Dendritic cell treated with granulocyte-macrophage colony-stimulating factor and Interleukin-4, amounts not matched to agents 40 ng/mL and 50 ng/mL, for 4 days (primary cell): ENCODE measurements around the gene CD99L2.

Experiments used
- H3K27ac Mint-ChIP-seq: one replicate; pipeline ENCODE4 v1.8.0; 2022; ENCODE audit warnings: mild to moderate bottlenecking, mixed read lengths
- H3K27me3 Mint-ChIP-seq: one replicate; pipeline ENCODE4 v1.8.0; 2022; ENCODE audit warnings: mild to moderate bottlenecking, mixed read lengths
- H3K36me3 Mint-ChIP-seq: one replicate; pipeline ENCODE4 v1.8.0; 2022; ENCODE audit warnings: low read depth, mixed read lengths
- H3K4me1 Mint-ChIP-seq: one replicate; pipeline ENCODE4 v1.8.0; 2022; ENCODE audit warnings: low read depth, mixed read lengths
- H3K4me3 Mint-ChIP-seq: one replicate; pipeline ENCODE4 v1.8.0; 2022; ENCODE audit warnings: mild to moderate bottlenecking, moderate library complexity, mixed read lengths
- H3K9me3 Mint-ChIP-seq: one replicate; pipeline ENCODE4 v1.8.0; 2022; ENCODE audit warnings: mixed read lengths
- intact Hi-C: fragments of 100-400 bp; cut with micrococcal nuclease; formaldehyde crosslinking; loops from one replicate; pipeline ENCODE4 v1.15.0; 2022

The CD99L2 gene

GRCh38 chrX:150775569-150776350 lies 122.7 kb downstream of the CD99L2 start:
- intact Hi-C loops = no loop called here
- peaks cover 48% of the 10 kb centered on the region for H3K36me3 Mint-ChIP-seq
- no peak overlapping the region for H3K4me3 Mint-ChIP-seq
- no peaks in the 10 kb centered on the region for H3K9me3 Mint-ChIP-seq
- H3K27ac Mint-ChIP-seq = no peak overlapping the region
- no peaks in the 10 kb centered on the region for H3K27me3 Mint-ChIP-seq
- peaks cover 30% of the 10 kb centered on the region for H3K4me1 Mint-ChIP-seq

GRCh38 chrX:150774798-150775568 lies 123.5 kb downstream of the CD99L2 start:
- Mint-ChIP-seq H3K4me1 (peaks cover 25% of the 10 kb centered on the region), H3K27me3 (no peaks in the 10 kb centered on the region), H3K36me3 (peaks cover 51% of the 10 kb centered on the region), H3K27ac (no peak overlapping the region), H3K4me3 (no peak overlapping the region), H3K9me3 (no peaks in the 10 kb centered on the region)
- intact Hi-C loops = no loop called here

- Mint-ChIP-seq H3K4me3 (no peak overlapping the region), H3K36me3 (peaks cover 64% of the 10 kb centered on the region), H3K9me3 (no peaks in the 10 kb centered on the region), H3K27me3 (no peaks in the 10 kb centered on the region), H3K27ac (no peak overlapping the region), H3K4me1 (peaks cover 11% of the 10 kb centered on the region)
- intact Hi-C loops = no loop called here
These were observed 124.8 kb downstream of the CD99L2 start for GRCh38 chrX:150773634-150774033.

GRCh38 chrX:150773117-150773516 lies 125.4 kb downstream of the CD99L2 start:
- Mint-ChIP-seq H3K27ac (no peak overlapping the region), H3K36me3 (peaks cover 67% of the 10 kb centered on the region), H3K9me3 (no peaks in the 10 kb centered on the region), H3K4me1 (peaks cover 13% of the 10 kb centered on the region), H3K4me3 (no peak overlapping the region), H3K27me3 (no peaks in the 10 kb centered on the region)
- intact Hi-C loops = no loop called here

GRCh38 chrX:150772150-150772970 lies 126.1 kb downstream of the CD99L2 start:
- Mint-ChIP-seq H3K4me3 (no peak overlapping the region), H3K27ac (no peak overlapping the region)

GRCh38 chrX:150771116-150771515 lies 127.4 kb downstream of the CD99L2 start:
- peaks cover 13% of the 10 kb centered on the region for H3K4me1 Mint-ChIP-seq
- peaks cover 58% of the 10 kb centered on the region for H3K36me3 Mint-ChIP-seq
- H3K27ac Mint-ChIP-seq = no peak overlapping the region
- H3K9me3 Mint-ChIP-seq = no peaks in the 10 kb centered on the region
- intact Hi-C loops = no loop called here
- H3K4me3 Mint-ChIP-seq = no peak overlapping the region
- no peaks in the 10 kb centered on the region for H3K27me3 Mint-ChIP-seq

More at GRCh38 chrX:150772150-150772970, 126.1 kb downstream of the CD99L2 start:
- H3K36me3 Mint-ChIP-seq = peaks cover 64% of the 10 kb centered on the region
- peaks cover 18% of the 10 kb centered on the region for H3K4me1 Mint-ChIP-seq
- H3K9me3 Mint-ChIP-seq = no peaks in the 10 kb centered on the region
- intact Hi-C loops = loop anchor here (1.0 kb wide), 1 partner anchor 310 kb away; no protein-coding TSS in a partner anchor
- no peaks in the 10 kb centered on the region for H3K27me3 Mint-ChIP-seq

- intact Hi-C loops = no loop called here
These were observed 127.8 kb downstream of the CD99L2 start for GRCh38 chrX:150770623-150771022.

GRCh38 chrX:150769408-150769807 lies 129.1 kb downstream of the CD99L2 start:
- Mint-ChIP-seq H3K4me1 (peaks cover 13% of the 10 kb centered on the region), H3K4me3 (no peak overlapping the region), H3K9me3 (no peaks in the 10 kb centered on the region), H3K36me3 (peaks cover 56% of the 10 kb centered on the region), H3K27me3 (no peaks in the 10 kb centered on the region), H3K27ac (no peak overlapping the region)
- intact Hi-C loops = no loop called here

More at GRCh38 chrX:150770623-150771022, 127.8 kb downstream of the CD99L2 start:
- Mint-ChIP-seq H3K4me1 (peaks cover 13% of the 10 kb centered on the region), H3K27me3 (no peaks in the 10 kb centered on the region), H3K4me3 (no peak overlapping the region), H3K36me3 (peaks cover 57% of the 10 kb centered on the region), H3K27ac (no peak overlapping the region), H3K9me3 (no peaks in the 10 kb centered on the region)

GRCh38 chrX:150768580-150769190 lies 129.8 kb downstream of the CD99L2 start:
- Mint-ChIP-seq H3K4me1 (peaks cover 13% of the 10 kb centered on the region), H3K36me3 (peaks cover 61% of the 10 kb centered on the region), H3K4me3 (no peak overlapping the region), H3K27ac (no peak overlapping the region), H3K9me3 (no peaks in the 10 kb centered on the region), H3K27me3 (no peaks in the 10 kb centered on the region)
- intact Hi-C loops = no loop called here

GRCh38 chrX:150768132-150768485 lies 130.4 kb downstream of the CD99L2 start:
- Mint-ChIP-seq H3K27me3 (no peaks in the 10 kb centered on the region), H3K27ac (no peak overlapping the region), H3K4me1 (peaks cover 13% of the 10 kb centered on the region), H3K9me3 (no peaks in the 10 kb centered on the region), H3K36me3 (peaks cover 67% of the 10 kb centered on the region), H3K4me3 (no peak overlapping the region)
- intact Hi-C loops = no loop called here

- no peak overlapping the region for H3K4me3 Mint-ChIP-seq
- peaks cover 70% of the 10 kb centered on the region for H3K36me3 Mint-ChIP-seq
- H3K27ac Mint-ChIP-seq = no peak overlapping the region
- intact Hi-C loops = no loop called here
- no peaks in the 10 kb centered on the region for H3K9me3 Mint-ChIP-seq
- no peaks in the 10 kb centered on the region for H3K27me3 Mint-ChIP-seq
- peaks cover 13% of the 10 kb centered on the region for H3K4me1 Mint-ChIP-seq
These were observed 130.9 kb downstream of the CD99L2 start for GRCh38 chrX:150767475-150768131.

- Mint-ChIP-seq H3K36me3 (peaks cover 70% of the 10 kb centered on the region), H3K4me3 (no peak overlapping the region), H3K9me3 (no peaks in the 10 kb centered on the region), H3K27ac (no peak overlapping the region), H3K27me3 (no peaks in the 10 kb centered on the region), H3K4me1 (peaks cover 8% of the 10 kb centered on the region)
- intact Hi-C loops = no loop called here
These were observed 131.4 kb downstream of the CD99L2 start for GRCh38 chrX:150767045-150767395.

- Mint-ChIP-seq H3K4me1 (peaks cover 8% of the 10 kb centered on the region), H3K36me3 (peaks cover 71% of the 10 kb centered on the region), H3K4me3 (no peak overlapping the region), H3K27ac (no peak overlapping the region), H3K27me3 (no peaks in the 10 kb centered on the region), H3K9me3 (no peaks in the 10 kb centered on the region)
- intact Hi-C loops = no loop called here
These were observed 132.0 kb downstream of the CD99L2 start for GRCh38 chrX:150766351-150767044.
